ENCODE results near the gene MTOR. TPM values are rescaled to one million over a fixed set of nuclear protein-coding genes. Genes with fewer than 3 reads are reported as not detected.
"Not testable (repeated sequence)": the region's sequence is repeated elsewhere in the genome, so short reads cannot be mapped to it uniquely, and the experiment has no call there.

Gene MTOR
- total RNA-seq, 1 donor from 2014 or later, result 53.0 TPM

DNA sequence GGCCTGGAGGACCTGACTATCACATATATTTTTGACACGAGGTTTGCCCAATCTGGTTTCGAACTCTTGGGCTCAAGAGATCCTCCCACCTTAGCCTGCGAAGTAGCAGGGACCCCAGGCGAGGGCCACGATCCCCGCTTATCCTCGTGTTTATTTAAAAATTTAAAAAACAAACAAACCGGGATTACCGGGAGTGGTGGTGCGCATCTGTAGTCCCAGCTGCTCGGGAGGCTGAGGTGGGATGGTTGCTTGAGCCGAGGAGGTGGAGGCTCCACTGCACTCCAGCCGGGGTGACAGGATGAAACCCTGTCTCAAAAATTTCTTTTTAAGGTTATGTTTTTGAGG lies 162.2 kb downstream of the MTOR start:
- Mint-ChIP-seq H3K36me3 (no peaks in the 10 kb centered on the region), H3K4me1 (ENCODE audit: unreplicated experiment) (peaks cover 13% of the 10 kb centered on the region), H3K27me3 (no peaks in the 10 kb centered on the region), H3K4me3 (peak overlapping the region; percentile 93), H3K27ac (peak overlapping the region; percentile 95), H3K9me3 (no peaks in the 10 kb centered on the region)
- DNase-seq (ENCODE audit: extremely low spot score, unreplicated experiment), result no peak
- no peak for TF ChIP-seq CTCF (conservative IDR thresholded peaks at IDR 0.05)

DNA sequence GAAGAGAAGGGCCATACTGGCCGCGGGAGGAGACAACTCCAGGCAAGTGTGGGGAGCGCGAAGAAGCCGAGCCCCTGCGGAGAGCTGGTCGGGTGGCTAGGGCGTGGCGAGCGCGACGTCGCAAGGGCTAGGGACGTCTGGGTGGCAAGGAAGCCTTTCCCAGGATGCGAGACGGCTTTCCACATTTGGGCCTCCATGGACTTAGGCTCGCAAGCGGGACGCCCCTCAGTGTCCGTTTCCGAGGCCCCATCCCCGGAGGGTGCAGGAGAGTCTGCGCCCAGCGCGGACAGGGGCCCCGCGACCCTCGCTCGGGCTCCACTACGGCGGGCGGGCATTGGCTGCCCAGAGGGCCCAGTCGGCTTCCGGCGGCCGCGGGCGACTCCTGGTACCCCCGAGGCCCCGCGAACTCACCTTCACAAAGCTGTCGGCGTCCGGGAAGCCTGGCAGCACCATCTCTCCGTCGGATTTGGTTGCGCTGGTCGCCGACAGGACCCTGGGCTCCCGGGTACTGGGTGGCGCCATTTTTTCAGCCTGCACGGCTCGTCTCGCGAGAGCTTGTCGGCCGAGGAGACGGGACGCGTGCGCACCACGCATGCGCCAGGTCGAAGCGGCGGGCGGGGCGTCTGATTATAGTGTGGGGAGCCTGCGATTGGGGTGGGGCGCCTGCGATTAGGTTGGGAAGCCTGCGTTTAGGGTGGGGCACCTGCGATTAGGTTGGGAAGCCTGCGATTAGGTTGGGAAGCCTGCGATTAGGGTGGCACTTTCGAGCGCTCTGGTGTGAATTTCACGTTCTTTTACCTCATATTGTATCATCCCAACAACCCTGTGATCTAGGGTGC lies 162.8 kb downstream of the MTOR start, which contains the start of gene EXOSC10:
TSS of gene EXOSC10 (minus strand) at position 560 of the 839 bp plus-strand sequence. CDS start at position 522, 38 bp downstream.
- H3K27me3 Mint-ChIP-seq, result no peaks in the 10 kb centered on the region
- peak within 1 kb of the TSS; percentile 95 for H3K27ac Mint-ChIP-seq
- no peak for TF ChIP-seq CTCF (conservative IDR thresholded peaks at IDR 0.05)
- no peaks in the 10 kb centered on the region for H3K9me3 Mint-ChIP-seq
- H3K4me1 Mint-ChIP-seq (ENCODE audit: unreplicated experiment), result peaks cover 13% of the 10 kb centered on the region
- H3K4me3 Mint-ChIP-seq, result peak within 1 kb of the TSS; percentile 93
- DNase-seq (ENCODE audit: extremely low spot score, unreplicated experiment), result peak; percentile 97
- no peaks in the 10 kb centered on the region for H3K36me3 Mint-ChIP-seq

- Mint-ChIP-seq H3K27ac (peak overlapping the region; percentile 95), H3K36me3 (no peaks in the 10 kb centered on the region), H3K9me3 (no peaks in the 10 kb centered on the region), H3K4me1 (ENCODE audit: unreplicated experiment) (peaks cover 13% of the 10 kb centered on the region), H3K27me3 (no peaks in the 10 kb centered on the region), H3K4me3 (peak overlapping the region; percentile 93)
- no peak for TF ChIP-seq CTCF (conservative IDR thresholded peaks at IDR 0.05)
- DNase-seq (ENCODE audit: extremely low spot score, unreplicated experiment), result no peak
Measured at GRCh38 chr1:11098931-11099309, 163.4 kb downstream of the MTOR start.

DNA sequence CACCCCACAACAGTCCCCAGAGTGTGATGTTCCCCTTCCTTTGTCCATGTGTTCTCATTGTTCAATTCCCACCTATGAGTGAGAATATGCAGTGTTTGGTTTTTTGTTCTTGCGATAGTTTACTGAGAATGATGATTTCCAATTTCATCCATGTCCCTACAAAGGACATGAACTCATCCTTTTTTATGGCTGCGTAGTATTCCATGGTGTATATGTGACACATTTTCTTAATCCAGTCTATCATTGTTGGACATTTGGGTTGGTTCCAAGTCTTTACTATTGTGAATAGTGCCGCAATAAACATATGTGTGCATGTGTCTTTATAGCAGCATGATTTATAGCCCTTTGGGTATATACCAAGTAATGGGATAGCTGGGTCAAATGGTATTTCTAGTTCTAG lies 178.6 kb downstream of the MTOR start:
- H3K4me3 Mint-ChIP-seq; H3K27ac Mint-ChIP-seq; DNase-seq (ENCODE audit: extremely low spot score, unreplicated experiment); H3K9me3 Mint-ChIP-seq; H3K4me1 Mint-ChIP-seq (ENCODE audit: unreplicated experiment); H3K27me3 Mint-ChIP-seq: not testable (repeated sequence)
- H3K36me3 Mint-ChIP-seq, result peaks cover 37% of the 10 kb centered on the region

DNA sequence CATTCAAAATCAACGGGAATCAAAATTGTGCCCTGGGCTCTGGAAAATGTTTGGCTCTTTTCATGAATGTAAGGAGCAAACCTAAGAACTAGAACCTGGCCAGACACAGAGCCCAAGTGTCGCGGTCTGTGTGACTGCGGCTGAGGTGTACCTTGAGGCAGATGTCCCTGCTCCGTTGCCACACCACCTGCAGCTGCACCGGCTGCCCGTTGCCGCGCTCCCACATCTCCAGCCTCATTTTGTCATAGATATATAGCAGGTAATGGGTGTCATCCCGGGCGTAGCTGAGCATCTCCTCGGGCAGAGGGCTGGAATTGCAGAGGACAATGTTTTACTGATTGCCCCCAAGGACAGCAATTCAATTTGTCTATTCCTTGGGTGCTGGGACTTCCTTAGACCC lies 181.4 kb downstream of the MTOR start:
- H3K4me3 Mint-ChIP-seq, result no peak overlapping the region

More for the DNA sequence above, 181.4 kb downstream of the MTOR start:
- no peak for DNase-seq (ENCODE audit: extremely low spot score, unreplicated experiment)
- no peak for TF ChIP-seq CTCF (conservative IDR thresholded peaks at IDR 0.05)
- no peaks in the 10 kb centered on the region for H3K4me1 Mint-ChIP-seq (ENCODE audit: unreplicated experiment)
- no peaks in the 10 kb centered on the region for H3K27me3 Mint-ChIP-seq
- peak overlapping the region; percentile 52 for H3K27ac Mint-ChIP-seq
- H3K36me3 Mint-ChIP-seq, result peaks cover 27% of the 10 kb centered on the region
- no peaks in the 10 kb centered on the region for H3K9me3 Mint-ChIP-seq

Measured in type B pancreatic cell (in vitro differentiated cells).